ENCODE results near the gene RNH1. TPM values are rescaled to one million over a fixed set of nuclear protein-coding genes. Genes with fewer than 3 reads are reported as not detected.
"Not testable (repeated sequence)": the region's sequence is repeated elsewhere in the genome, so short reads cannot be mapped to it uniquely, and the experiment has no call there.

RNH1 gene
- total RNA-seq, 1 donor, result 92.2 TPM

GRCh38 chr11:531919-532526 lies 25.0 kb upstream of the RNH1 start:
- Histone ChIP-seq H3K27me3 (ENCODE audit: insufficient read depth, low read length) (no peaks in the 10 kb centered on the region), H3K9me3 (ENCODE audit: low read depth, low read length) (no peaks in the 10 kb centered on the region), H3K4me1 (ENCODE audit: insufficient read depth, low read length) (peaks cover 27% of the 10 kb centered on the region), H3K4me3 (ENCODE audit: low read length) (no peak overlapping the region)

GRCh38 chr11:530960-531831 lies 24.2 kb upstream of the RNH1 start:
- peaks cover 19% of the 10 kb centered on the region for H3K4me1 ChIP-seq (ENCODE audit: insufficient read depth, low read length)
- no peaks in the 10 kb centered on the region for H3K27me3 ChIP-seq (ENCODE audit: insufficient read depth, low read length)
- no peaks in the 10 kb centered on the region for H3K9me3 ChIP-seq (ENCODE audit: low read depth, low read length)
- H3K4me3 ChIP-seq (ENCODE audit: low read length), result no peak overlapping the region

GRCh38 chr11:529728-530411 lies 22.8 kb upstream of the RNH1 start:
- H3K27me3 ChIP-seq (ENCODE audit: insufficient read depth, low read length), result no peaks in the 10 kb centered on the region
- H3K9me3 ChIP-seq (ENCODE audit: low read depth, low read length), result no peaks in the 10 kb centered on the region
- H3K4me3 ChIP-seq (ENCODE audit: low read length), result no peak overlapping the region
- H3K4me1 ChIP-seq (ENCODE audit: insufficient read depth, low read length), result peaks cover 14% of the 10 kb centered on the region

DNA sequence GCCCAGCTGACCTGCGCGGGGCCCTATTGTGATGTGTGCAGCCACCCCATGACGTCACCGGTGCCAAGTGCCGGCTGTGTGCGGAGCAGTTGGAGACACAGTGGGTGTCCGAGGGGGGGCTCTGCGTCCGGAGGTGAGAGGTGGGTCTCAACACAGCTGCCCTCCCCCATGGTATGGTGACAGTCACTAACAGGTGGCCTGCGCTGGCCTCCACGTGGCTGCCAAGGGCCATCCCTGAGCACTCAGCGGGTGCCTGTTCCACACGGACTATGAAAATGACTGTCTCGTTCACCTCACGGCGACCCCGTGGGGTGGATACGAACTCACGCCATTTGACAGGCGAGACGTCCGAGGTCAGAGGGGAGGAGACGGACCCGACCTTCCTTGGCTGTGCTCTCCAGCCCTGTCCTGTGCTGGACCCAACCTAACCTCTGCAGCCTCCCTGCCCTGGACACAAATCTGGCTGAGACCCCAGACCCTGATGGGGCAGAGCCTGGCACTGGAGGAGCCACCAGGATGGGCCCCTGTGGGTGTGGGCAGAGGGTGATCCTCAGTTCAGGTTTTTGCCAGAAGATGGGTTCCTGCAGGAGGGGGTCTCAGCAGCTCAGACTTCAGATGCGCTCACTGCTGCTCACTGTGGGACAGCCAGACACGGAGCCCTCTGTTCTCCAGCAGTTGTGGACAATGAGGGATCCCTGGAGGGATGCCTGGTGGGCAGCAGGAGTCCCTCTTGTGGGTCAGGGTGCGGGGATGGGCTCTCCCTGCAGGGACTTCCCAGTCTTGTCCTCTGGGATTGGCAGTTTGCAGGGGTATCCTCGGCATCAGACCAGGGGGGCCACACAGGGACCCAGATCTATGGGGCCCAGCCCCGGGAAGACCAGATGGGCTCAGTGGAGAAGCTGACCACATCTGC lies 22.0 kb upstream of the RNH1 start:
- Histone ChIP-seq H3K4me3 (ENCODE audit: low read length) (no peak overlapping the region), H3K4me1 (ENCODE audit: insufficient read depth, low read length) (peaks cover 6% of the 10 kb centered on the region), H3K9me3 (ENCODE audit: low read depth, low read length) (no peaks in the 10 kb centered on the region), H3K27me3 (ENCODE audit: insufficient read depth, low read length) (no peaks in the 10 kb centered on the region)

GRCh38 chr11:528166-528814 lies 21.2 kb upstream of the RNH1 start:
- no peaks in the 10 kb centered on the region for H3K9me3 ChIP-seq (ENCODE audit: low read depth, low read length)
- H3K4me1 ChIP-seq (ENCODE audit: insufficient read depth, low read length), result no peaks in the 10 kb centered on the region
- no peak overlapping the region for H3K4me3 ChIP-seq (ENCODE audit: low read length)
- no peaks in the 10 kb centered on the region for H3K27me3 ChIP-seq (ENCODE audit: insufficient read depth, low read length)

- Histone ChIP-seq H3K27me3 (ENCODE audit: insufficient read depth, low read length) (no peaks in the 10 kb centered on the region), H3K9me3 (ENCODE audit: low read depth, low read length) (no peaks in the 10 kb centered on the region), H3K4me3 (ENCODE audit: low read length) (no peak overlapping the region), H3K4me1 (ENCODE audit: insufficient read depth, low read length) (no peaks in the 10 kb centered on the region)
Observed at GRCh38 chr11:526192-526591, 19.1 kb upstream of the RNH1 start.

DNA sequence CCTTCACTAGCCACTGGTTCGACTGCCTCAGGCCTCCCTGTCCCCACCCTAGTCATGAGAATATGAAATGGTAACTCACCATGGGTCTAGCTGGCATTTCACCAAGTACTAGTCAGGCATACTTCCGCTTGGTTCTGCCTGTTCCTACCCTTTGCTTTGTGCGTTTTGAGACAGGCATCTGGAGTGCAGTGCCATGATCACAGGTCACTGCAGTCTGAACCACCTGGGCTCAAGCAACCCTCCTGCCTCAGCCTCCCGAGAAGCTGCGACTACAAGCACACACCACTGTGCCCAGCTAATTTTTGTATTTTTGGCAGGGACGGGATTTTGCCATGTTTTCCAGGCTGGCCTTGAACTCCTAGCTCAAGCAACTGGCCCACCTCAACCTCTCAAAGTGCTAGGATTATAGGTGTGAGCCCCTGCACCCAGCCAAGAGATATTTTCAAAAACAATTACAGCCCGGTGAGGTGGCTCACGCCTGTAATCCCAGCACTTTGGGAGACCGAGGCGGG lies 14.2 kb upstream of the RNH1 start:
- H3K4me1 ChIP-seq (ENCODE audit: insufficient read depth, low read length), result peaks cover 4% of the 10 kb centered on the region
- H3K4me3 ChIP-seq (ENCODE audit: low read length), result no peak overlapping the region
- H3K9me3 ChIP-seq (ENCODE audit: low read depth, low read length), result no peaks in the 10 kb centered on the region
- no peaks in the 10 kb centered on the region for H3K27me3 ChIP-seq (ENCODE audit: insufficient read depth, low read length)

GRCh38 chr11:520428-521176 lies 13.6 kb upstream of the RNH1 start:
- Histone ChIP-seq H3K4me3 (ENCODE audit: low read length) (no peak overlapping the region), H3K4me1 (ENCODE audit: insufficient read depth, low read length) (peaks cover 4% of the 10 kb centered on the region), H3K27me3 (ENCODE audit: insufficient read depth, low read length) (no peaks in the 10 kb centered on the region), H3K9me3 (ENCODE audit: low read depth, low read length) (no peaks in the 10 kb centered on the region)

DNA sequence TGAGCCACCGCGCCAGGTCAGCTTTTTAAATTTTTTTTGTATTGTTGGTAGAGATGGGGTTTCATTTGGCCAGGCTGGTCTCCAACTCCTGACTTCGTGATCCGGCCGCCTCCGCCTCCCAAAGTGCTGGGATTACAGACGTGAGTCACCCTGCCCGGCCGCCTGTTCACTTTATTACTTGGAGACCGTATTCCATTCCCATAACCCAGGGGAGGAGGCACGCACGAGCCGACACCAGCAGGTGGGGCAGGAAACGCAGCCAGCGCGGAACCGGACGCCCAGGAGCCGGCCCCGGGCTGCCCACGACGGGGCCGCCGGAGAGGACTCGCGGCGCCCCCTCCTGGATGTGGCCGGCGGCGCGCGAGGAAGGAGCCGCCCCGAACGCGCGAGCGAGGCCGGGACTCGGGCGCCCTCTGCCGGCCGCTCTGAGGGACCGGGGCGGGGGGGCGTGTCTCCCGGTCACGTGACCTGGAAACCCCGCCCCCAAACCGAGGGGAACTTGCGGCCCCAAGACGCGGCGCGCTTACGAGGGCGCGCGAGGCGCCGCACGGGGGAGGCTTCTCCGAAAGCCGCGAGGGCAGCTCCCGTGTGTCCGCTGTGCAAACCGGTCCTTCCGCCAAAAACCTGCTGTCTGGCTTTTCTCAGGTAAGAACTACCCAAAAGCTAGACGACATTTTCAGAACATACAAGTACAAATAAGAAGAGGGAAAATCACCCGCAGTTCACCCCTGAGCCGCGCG lies 11.6 kb upstream of the RNH1 start:
- no peak overlapping the region for H3K4me3 ChIP-seq (ENCODE audit: low read length)
- no peaks in the 10 kb centered on the region for H3K9me3 ChIP-seq (ENCODE audit: low read depth, low read length)
- H3K27me3 ChIP-seq (ENCODE audit: insufficient read depth, low read length), result no peaks in the 10 kb centered on the region
- peaks cover 4% of the 10 kb centered on the region for H3K4me1 ChIP-seq (ENCODE audit: insufficient read depth, low read length)

GRCh38 chr11:516918-517685 lies 10.1 kb upstream of the RNH1 start:
- H3K4me3 ChIP-seq (ENCODE audit: low read length); H3K27me3 ChIP-seq (ENCODE audit: insufficient read depth, low read length); H3K9me3 ChIP-seq (ENCODE audit: low read depth, low read length): not testable (repeated sequence)

GRCh38 chr11:516400-516799 lies 9.4 kb upstream of the RNH1 start:
- Histone ChIP-seq H3K4me1 (ENCODE audit: insufficient read depth, low read length) (peaks cover 4% of the 10 kb centered on the region), H3K4me3 (ENCODE audit: low read length) (no peak overlapping the region), H3K27me3 (ENCODE audit: insufficient read depth, low read length) (no peaks in the 10 kb centered on the region), H3K9me3 (ENCODE audit: low read depth, low read length) (no peaks in the 10 kb centered on the region)

More at GRCh38 chr11:516918-517685, 10.1 kb upstream of the RNH1 start:
- not testable (repeated sequence) for H3K4me1 ChIP-seq (ENCODE audit: insufficient read depth, low read length)

DNA sequence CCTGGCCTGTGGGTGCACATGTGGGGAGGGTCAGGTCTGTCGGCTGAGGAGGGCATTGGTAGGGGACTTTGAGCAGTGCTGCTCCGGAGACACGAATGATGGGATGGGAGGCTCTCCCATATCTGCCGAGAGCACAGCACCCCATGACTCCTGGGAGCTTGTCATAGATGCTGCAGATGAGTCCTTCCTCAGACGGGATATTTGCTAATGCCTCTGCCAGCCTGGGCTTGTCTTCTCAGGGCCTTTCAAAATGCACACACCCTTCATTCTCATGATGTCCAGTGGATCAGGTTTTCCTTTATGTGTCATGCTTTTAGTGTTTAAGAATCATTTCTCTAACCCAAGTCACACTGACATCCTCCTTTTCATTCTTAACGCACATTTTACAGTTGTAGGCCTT lies 8.1 kb upstream of the RNH1 start:
- Histone ChIP-seq H3K27me3 (ENCODE audit: insufficient read depth, low read length) (no peaks in the 10 kb centered on the region), H3K4me3 (ENCODE audit: low read length) (no peak overlapping the region), H3K4me1 (ENCODE audit: insufficient read depth, low read length) (peaks cover 4% of the 10 kb centered on the region), H3K9me3 (ENCODE audit: low read depth, low read length) (no peaks in the 10 kb centered on the region)

Measured in mononuclear cell (primary cell).